Lung (tissue), 12 donors: Measurements from ENCODE around the gene GALNT9. TPM values are rescaled to one million over a fixed set of nuclear protein-coding genes. Genes with fewer than 3 reads are reported as not detected.

Source experiments
- ATAC-seq: fragments of 200-7000 bp; cut with Tn5 transposase; one replicate; pipeline ENCODE4 v1.9.1; 2020; ENCODE audit warnings: moderate number of reproducible peaks; ENCODE audit not compliant: insufficient read depth, low FRiP score
- DNase-seq, 3 donors: peaks; one replicate each; pipeline ENCODE4 v3.0.0-alpha.2; 2013 to 2017
- H3K27ac ChIP-seq, 2 donors: one replicate each; pipeline ENCODE4 v1.5.1; 2013; ENCODE audit warnings: mild to moderate bottlenecking in 2 of 2, moderate library complexity in 2 of 2, control low read depth in 1 of 2, inconsistent platforms in 1 of 2, low read depth in 1 of 2, low read length in 1 of 2
- H3K27me3 ChIP-seq, 3 donors: one replicate each; pipeline ENCODE4 v1.5.1; 2013; ENCODE audit warnings: low read length in 2 of 3; ENCODE audit not compliant: control insufficient read depth in 3 of 3, insufficient read depth in 3 of 3
- H3K36me3 ChIP-seq, 4 donors: one replicate each; pipeline ENCODE4 v1.5.1; 2013; ENCODE audit warnings: low read length in 4 of 4, mild to moderate bottlenecking in 1 of 4, moderate library complexity in 1 of 4; ENCODE audit not compliant: control insufficient read depth in 4 of 4, insufficient read depth in 4 of 4
- H3K4me1 ChIP-seq, 5 donors: one replicate each; pipeline ENCODE4 v1.5.1; 2013; ENCODE audit warnings: low read length in 5 of 5, mild to moderate bottlenecking in 2 of 5, moderate library complexity in 1 of 5; ENCODE audit not compliant: control insufficient read depth in 5 of 5, insufficient read depth in 5 of 5
- H3K4me3 ChIP-seq: one replicate; pipeline ENCODE4 v1.5.1; 2013; ENCODE audit warnings: mild to moderate bottlenecking, control low read depth, moderate library complexity
- H3K9ac ChIP-seq, 2 donors: one replicate each; pipeline ENCODE4 v1.5.1; 2013; ENCODE audit warnings: low read length in 2 of 2, control low read depth in 1 of 2; ENCODE audit not compliant: insufficient read depth in 1 of 2
- H3K9me3 ChIP-seq, 4 donors: one replicate each; pipeline ENCODE4 v1.5.1; 2013; ENCODE audit warnings: low read length in 3 of 4, mild to moderate bottlenecking in 1 of 4, moderate library complexity in 1 of 4; ENCODE audit not compliant: control insufficient read depth in 4 of 4, insufficient read depth in 3 of 4
- WGBS, 2 donors: extraction: QIAGEN DNeasy Blood & Tissue Kit; methylation state at CpG; one replicate each; pipeline ENCODE4 v1.1.7; 2013; 5-methylcytosine and 5-hydroxymethylcytosine counted together
- polyA plus RNA-seq, 2 donors: library from polyadenylated mRNA; stranded (reverse); fragments of 200-250 nt; gene quantifications; one replicate each; pipeline ENCODE4 v1.2.1, GENCODE V29; 2013
- total RNA-seq, 2 donors: library from RNA; depleted of rRNA in 1 of 2; stranded (reverse); fragments of >200 nt in 1 of 2; gene quantifications; one replicate each; pipeline ENCODE4 v1.2.1, GENCODE V29; 2014 to 2021
- TF ChIP-seq, protein P1 (sequence below): IDR thresholded peaks from 2 replicates; pipeline ENCODE4 v1.5.1; 2012; ENCODE audit warnings: mild to moderate bottlenecking; ENCODE audit errors: control extremely low read depth, extremely low read depth
- donor health status: control.
- donor health status: control.
- donor health status: Bipolar disorder and iron deficiency.
- donor health status: healthy.
- donor health status: DM: yes; HTN: yes; CAD: no.

GALNT9 gene
- total and polyA plus RNA-seq, 4 donors: 0.13 to 1.7 (median 0.79) TPM

DNA sequence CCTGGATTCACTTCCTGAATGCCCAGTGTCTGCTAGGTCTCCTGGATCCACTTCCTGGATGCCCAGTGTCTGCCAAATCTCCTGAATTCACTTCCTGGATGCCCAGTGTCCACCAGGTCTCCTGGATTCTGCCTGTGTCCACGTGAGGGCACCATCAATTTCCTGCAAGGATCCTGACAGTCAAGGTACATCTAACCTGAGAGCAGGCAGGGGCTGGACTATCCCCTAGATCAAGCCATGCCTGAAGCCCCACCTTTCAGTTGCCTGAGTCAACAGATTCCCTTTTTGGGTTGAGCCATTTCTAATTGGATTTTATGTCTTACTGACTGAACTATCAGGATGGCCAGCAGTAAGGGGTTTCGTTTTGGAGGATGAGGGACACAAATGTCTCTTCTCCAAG is 49.5 kb downstream of the GALNT9 start:
- 66 to 84% methylated on average over 2 of the region's 2 CpGs for WGBS, 2 donors
- H3K4me1 ChIP-seq: peaks cover 0 to 67% (median 17%) of the 10 kb centered on the region in 5 donors
- H3K27ac ChIP-seq: no peak overlapping the region
- no peak for ATAC-seq
- no peak overlapping the region for H3K4me3 ChIP-seq
- H3K9me3 ChIP-seq: peaks cover 0 to 12% (median 0%) of the 10 kb centered on the region in 4 donors
- no peaks in the 10 kb centered on the region for H3K36me3 ChIP-seq
- TF ChIP-seq, protein P1, sequence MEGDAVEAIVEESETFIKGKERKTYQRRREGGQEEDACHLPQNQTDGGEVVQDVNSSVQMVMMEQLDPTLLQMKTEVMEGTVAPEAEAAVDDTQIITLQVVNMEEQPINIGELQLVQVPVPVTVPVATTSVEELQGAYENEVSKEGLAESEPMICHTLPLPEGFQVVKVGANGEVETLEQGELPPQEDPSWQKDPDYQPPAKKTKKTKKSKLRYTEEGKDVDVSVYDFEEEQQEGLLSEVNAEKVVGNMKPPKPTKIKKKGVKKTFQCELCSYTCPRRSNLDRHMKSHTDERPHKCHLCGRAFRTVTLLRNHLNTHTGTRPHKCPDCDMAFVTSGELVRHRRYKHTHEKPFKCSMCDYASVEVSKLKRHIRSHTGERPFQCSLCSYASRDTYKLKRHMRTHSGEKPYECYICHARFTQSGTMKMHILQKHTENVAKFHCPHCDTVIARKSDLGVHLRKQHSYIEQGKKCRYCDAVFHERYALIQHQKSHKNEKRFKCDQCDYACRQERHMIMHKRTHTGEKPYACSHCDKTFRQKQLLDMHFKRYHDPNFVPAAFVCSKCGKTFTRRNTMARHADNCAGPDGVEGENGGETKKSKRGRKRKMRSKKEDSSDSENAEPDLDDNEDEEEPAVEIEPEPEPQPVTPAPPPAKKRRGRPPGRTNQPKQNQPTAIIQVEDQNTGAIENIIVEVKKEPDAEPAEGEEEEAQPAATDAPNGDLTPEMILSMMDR: no peak
- no peak for DNase-seq
- no peak overlapping the region for H3K9ac ChIP-seq
- peaks cover 0 to 23% (median 4%) of the 10 kb centered on the region in 3 donors for H3K27me3 ChIP-seq

DNA sequence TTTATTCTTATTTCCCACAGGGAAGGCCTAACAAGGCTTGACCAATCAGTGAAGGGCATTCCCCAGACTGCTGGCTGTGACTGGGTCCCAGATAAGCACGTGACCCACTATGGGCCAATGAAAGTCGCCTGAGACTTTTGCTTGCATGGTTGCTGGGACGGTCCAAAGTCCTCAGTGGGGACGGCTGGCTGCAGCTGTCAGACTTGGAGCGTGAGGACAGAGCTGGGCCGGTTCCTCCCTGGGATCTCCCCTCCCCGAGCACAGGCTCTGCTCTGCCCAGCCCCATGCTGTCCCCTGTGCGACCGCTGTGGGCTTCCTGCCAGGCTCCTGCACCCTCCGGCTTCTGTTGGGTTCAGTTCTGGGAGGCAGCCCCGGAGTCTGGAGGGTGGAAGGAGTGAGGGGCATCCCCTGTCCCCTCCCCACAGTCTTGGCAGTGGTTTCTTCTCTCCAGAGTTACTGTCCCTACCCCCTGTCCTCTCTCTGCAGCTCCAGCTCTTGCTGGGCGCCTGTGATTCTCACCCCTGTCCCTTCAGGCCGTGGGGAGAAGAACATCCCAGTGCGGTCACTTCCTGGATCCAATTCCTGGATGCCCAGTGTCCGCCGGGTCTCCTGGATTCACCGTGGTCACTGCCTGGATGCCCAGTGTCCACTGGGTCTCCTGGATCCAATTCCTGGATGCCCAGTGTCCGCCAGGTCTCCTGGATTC is 50.1 kb downstream of the GALNT9 start:
- peaks cover 0 to 68% (median 21%) of the 10 kb centered on the region in 5 donors for H3K4me1 ChIP-seq
- DNase-seq: peak; percentile 98 to 99 (median 99)

DNA sequence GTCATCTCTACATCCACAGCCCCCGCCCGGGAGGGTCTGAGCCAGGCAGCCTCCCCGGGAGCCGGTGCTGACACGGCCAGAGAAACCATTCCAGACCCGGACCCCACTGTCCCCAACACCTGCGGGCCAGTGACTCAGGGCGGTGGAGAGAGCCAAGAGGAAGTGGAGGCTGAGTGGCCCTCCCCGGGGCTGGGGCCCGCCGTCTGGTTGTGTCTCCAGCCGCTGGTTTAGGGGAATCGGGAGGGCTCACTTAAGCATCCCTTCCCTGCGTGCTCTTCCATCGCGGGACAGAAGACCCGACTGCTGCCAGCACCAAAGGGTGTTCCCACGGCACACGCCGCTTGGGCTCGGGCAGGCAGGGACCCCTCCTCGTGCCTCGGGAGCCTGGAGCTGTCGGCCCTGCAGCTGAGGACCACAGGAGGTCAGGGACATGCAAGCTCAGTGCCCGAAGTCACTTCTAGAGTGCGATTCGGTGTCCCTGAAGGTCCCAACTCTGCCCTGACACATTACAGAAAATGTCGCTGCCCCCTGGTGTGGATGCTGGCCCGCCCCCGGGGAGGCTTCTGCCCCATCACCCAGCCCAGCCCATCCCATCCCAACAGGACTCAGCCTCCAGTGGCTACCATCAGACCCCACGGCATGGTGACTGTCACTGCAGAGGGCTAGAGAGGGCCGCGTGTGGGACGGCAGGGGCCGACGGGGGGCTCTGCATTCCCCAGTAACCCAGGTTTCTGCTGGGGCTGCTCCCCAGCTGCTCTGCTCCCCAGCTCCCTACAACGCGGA is 50.8 kb downstream of the GALNT9 start:
- ATAC-seq (no peak), DNase-seq (peak in 1 of 3 donors; percentile 38)
- Histone ChIP-seq H3K36me3 (no peaks in the 10 kb centered on the region), H3K4me3 (no peak overlapping the region), H3K9me3 (peaks cover 0 to 12% (median 0%) of the 10 kb centered on the region in 4 donors), H3K27me3 (peaks cover 0 to 18% (median 4%) of the 10 kb centered on the region in 3 donors), H3K4me1 (peaks cover 0 to 70% (median 24%) of the 10 kb centered on the region in 5 donors), H3K27ac (no peak overlapping the region), H3K9ac (no peak overlapping the region)
- TF ChIP-seq, protein P1: no peak
- 64 to 72% methylated on average over 38 of the region's 38 CpGs for WGBS, 2 donors

More for the DNA sequence above, 50.1 kb downstream of the GALNT9 start:
- Histone ChIP-seq H3K4me3 (no peak overlapping the region), H3K27me3 (peaks cover 0 to 23% (median 4%) of the 10 kb centered on the region in 3 donors), H3K27ac (no peak overlapping the region), H3K9ac (no peak overlapping the region), H3K9me3 (peaks cover 0 to 15% (median 0%) of the 10 kb centered on the region in 4 donors), H3K36me3 (no peaks in the 10 kb centered on the region)
- TF ChIP-seq, protein P1: no peak
- ATAC-seq: peak; percentile 47
- 65 to 81% methylated on average over 18 of the region's 18 CpGs for WGBS, 2 donors
